Measurements from ENCODE around the gene INTS11.
"Not testable (repeated sequence)": the region's sequence is repeated elsewhere in the genome, so short reads cannot be mapped to it uniquely, and the experiment has no call there.

Gene INTS11

GRCh38 chr1:1324524-1325287 is at the start of gene INTS11, which contains the start of gene CPTP:
TSS of gene INTS11 (minus strand) at chr1:1324660. CDS start at chr1:1324608, 52 bp downstream.
TSS of gene CPTP (plus strand) at chr1:1324802. CDS start at chr1:1326911, 2,109 bp downstream.
- FAIRE-seq, result no peak

- FAIRE-seq, result no peak
Observed at GRCh38 chr1:1373815-1374588, 49.5 kb upstream of the INTS11 start.

- FAIRE-seq, result no peak
Observed at GRCh38 chr1:1373051-1373814, 48.8 kb upstream of the INTS11 start.

GRCh38 chr1:1371746-1372711 is 47.6 kb upstream of the INTS11 start:
- FAIRE-seq, result no peak

- FAIRE-seq, result no peak
Observed at GRCh38 chr1:1371364-1371745, 46.9 kb upstream of the INTS11 start.

- FAIRE-seq, result no peak
Observed at GRCh38 chr1:1370771-1371300, 46.4 kb upstream of the INTS11 start.

- not testable (repeated sequence) for FAIRE-seq
Observed at GRCh38 chr1:1370094-1370493, 45.6 kb upstream of the INTS11 start.

GRCh38 chr1:1367315-1367714 is 42.9 kb upstream of the INTS11 start:
- FAIRE-seq, result no peak

GRCh38 chr1:1366699-1367066 is 42.2 kb upstream of the INTS11 start:
- no peak for FAIRE-seq

GRCh38 chr1:1365875-1366698 is 41.6 kb upstream of the INTS11 start:
- FAIRE-seq, result no peak

GRCh38 chr1:1364266-1364665 is 39.8 kb upstream of the INTS11 start:
- FAIRE-seq, result no peak

GRCh38 chr1:1361982-1362423 is 37.5 kb upstream of the INTS11 start:
- no peak for FAIRE-seq

- FAIRE-seq, result no peak
Observed at GRCh38 chr1:1361233-1361981, 36.9 kb upstream of the INTS11 start.

GRCh38 chr1:1360506-1361169 is 36.2 kb upstream of the INTS11 start:
- no peak for FAIRE-seq

- no peak for FAIRE-seq
Observed at GRCh38 chr1:1359664-1360468, 35.4 kb upstream of the INTS11 start.

- no peak for FAIRE-seq
Observed at GRCh38 chr1:1359308-1359663, 34.8 kb upstream of the INTS11 start.

GRCh38 chr1:1358433-1359271 is 34.2 kb upstream of the INTS11 start, which contains the start of gene MXRA8:
TSS of gene MXRA8 (minus strand) at chr1:1358555. CDS start at chr1:1358504, 51 bp downstream.
- no peak for FAIRE-seq
